ENCODE data around the gene SIGLEC10.
"Not testable (repeated sequence)": the region's sequence is repeated elsewhere in the genome, so short reads cannot be mapped to it uniquely, and the experiment has no call there.

GRCh38 chr19:51399936-51400335, 17.5 kb downstream of the SIGLEC10 start:
- not testable (repeated sequence) for TF ChIP-seq CTCF, POLR2A (IDR thresholded peaks at IDR 0.05)

Data from tibial nerve (tissue), 3 donors.